ENCODE results near the gene ARAP2. TPM values are rescaled to one million over a fixed set of nuclear protein-coding genes. Genes with fewer than 3 reads are reported as not detected.

Gene ARAP2
- total RNA-seq, 3 donors from 2014 or later: 21.3 to 71.4 (median 23.2) TPM

DNA sequence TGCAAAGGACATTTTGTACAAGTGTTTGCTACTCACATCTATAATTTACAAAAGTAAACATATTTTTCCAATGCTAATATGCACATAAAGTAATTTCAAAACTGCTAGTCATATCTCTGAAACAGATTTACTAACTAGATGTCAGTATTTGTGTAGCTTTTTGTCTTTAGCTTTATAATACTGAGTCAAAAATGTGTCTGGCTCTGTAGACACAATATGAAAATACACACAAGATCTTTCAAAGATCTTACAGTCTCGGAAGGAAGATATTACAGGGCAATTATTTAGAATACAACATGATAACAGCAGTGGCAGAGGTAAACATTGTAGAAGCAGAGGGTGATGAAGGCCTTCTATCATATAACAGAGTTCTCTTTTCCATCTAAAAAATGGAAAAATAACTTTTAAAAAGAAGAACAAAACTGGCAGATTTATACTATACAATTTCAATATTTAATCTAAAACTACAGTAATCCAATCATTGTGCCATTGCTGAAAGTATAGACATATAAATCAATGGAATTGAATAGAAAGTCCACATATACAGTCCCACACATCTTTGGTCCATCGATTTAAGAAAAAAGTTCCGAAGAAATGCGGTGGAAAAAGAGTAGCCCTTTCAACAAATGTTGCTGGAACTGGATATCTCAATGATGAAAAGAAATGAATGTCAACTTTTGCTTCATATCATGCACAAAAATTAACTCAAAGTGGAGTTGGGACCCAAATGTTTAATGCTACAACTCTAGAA, 29.4 kb downstream of the ARAP2 start:
- H3K4me1 ChIP-seq: no peaks in the 10 kb centered on the region
- intact Hi-C loops (cut with DNase I; ENCODE audit: low total_unique reads): no loop called here
- TF ChIP-seq, protein P1, sequence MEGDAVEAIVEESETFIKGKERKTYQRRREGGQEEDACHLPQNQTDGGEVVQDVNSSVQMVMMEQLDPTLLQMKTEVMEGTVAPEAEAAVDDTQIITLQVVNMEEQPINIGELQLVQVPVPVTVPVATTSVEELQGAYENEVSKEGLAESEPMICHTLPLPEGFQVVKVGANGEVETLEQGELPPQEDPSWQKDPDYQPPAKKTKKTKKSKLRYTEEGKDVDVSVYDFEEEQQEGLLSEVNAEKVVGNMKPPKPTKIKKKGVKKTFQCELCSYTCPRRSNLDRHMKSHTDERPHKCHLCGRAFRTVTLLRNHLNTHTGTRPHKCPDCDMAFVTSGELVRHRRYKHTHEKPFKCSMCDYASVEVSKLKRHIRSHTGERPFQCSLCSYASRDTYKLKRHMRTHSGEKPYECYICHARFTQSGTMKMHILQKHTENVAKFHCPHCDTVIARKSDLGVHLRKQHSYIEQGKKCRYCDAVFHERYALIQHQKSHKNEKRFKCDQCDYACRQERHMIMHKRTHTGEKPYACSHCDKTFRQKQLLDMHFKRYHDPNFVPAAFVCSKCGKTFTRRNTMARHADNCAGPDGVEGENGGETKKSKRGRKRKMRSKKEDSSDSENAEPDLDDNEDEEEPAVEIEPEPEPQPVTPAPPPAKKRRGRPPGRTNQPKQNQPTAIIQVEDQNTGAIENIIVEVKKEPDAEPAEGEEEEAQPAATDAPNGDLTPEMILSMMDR (IDR thresholded peaks at IDR 0.05): no peak
- TF ChIP-seq POLR2A (IDR thresholded peaks at IDR 0.05): no peak
- no peak for TF ChIP-seq POLR2AphosphoS5 (IDR thresholded peaks at IDR 0.05)
- H3K4me3 ChIP-seq: no peak overlapping the region
- H3K27me3 ChIP-seq: no peaks in the 10 kb centered on the region
- H3K36me3 ChIP-seq: no peaks in the 10 kb centered on the region
- no peak overlapping the region for H3K27ac ChIP-seq
- DNase-seq (ENCODE audit: low spot score in 2 of 2): no peak
- H3K9me3 ChIP-seq: no peaks in the 10 kb centered on the region

DNA sequence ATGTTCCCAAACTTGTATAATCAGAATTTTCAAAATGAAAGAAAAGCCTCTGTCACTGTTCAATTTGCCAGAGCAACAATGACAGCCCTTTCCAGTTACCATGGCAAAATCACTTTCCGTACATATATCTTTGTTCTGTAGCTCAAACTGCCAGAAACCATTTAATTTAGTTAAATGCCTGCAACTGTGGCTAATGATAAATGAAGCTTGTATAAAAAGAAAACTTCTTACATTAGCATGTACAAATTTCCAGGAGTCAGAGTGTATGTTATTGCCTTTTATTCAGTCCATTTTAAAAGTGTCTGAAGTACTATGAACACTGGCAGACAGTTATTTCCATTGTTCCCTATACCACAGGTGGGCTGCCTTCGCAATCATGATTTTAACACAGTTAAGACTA, 30.3 kb downstream of the ARAP2 start:
- H3K36me3 ChIP-seq: no peaks in the 10 kb centered on the region
- no peak for DNase-seq (ENCODE audit: low spot score in 2 of 2)
- TF ChIP-seq POLR2AphosphoS5 (IDR thresholded peaks at IDR 0.05) (no peak), POLR2A (IDR thresholded peaks at IDR 0.05) (no peak)
- TF ChIP-seq, protein P1 (IDR thresholded peaks at IDR 0.05): no peak
- no peaks in the 10 kb centered on the region for H3K4me1 ChIP-seq
- no peak overlapping the region for H3K4me3 ChIP-seq
- no peaks in the 10 kb centered on the region for H3K27me3 ChIP-seq
- no peaks in the 10 kb centered on the region for H3K9me3 ChIP-seq
- no peak overlapping the region for H3K27ac ChIP-seq
- intact Hi-C loops (cut with DNase I; ENCODE audit: low total_unique reads): no loop called here

DNA sequence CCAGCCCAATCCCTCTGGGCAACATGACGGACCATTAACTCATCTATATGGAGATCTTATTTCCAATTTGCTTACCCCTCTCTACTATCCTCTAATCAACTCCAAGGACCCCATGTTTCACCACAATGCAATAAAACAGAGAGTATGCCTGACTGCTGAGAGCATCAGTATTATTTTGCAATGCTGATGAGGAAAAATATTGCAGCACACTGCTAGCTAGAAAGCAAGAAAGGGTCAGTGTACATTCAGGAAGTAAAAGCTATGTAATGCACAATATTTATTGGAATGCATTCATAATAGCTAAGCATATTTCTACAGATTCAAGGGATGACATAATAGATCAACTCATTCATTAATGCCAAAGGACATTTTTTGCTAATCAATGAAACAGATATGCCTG, 33.2 kb downstream of the ARAP2 start:
- no peak for DNase-seq (ENCODE audit: low spot score in 2 of 2)
- H3K9me3 ChIP-seq: no peaks in the 10 kb centered on the region
- H3K4me3 ChIP-seq: no peak overlapping the region
- H3K36me3 ChIP-seq: no peaks in the 10 kb centered on the region
- TF ChIP-seq POLR2AphosphoS5 (IDR thresholded peaks at IDR 0.05): no peak
- TF ChIP-seq, protein P1 (IDR thresholded peaks at IDR 0.05): no peak
- intact Hi-C loops (cut with DNase I; ENCODE audit: low total_unique reads): no loop called here
- no peaks in the 10 kb centered on the region for H3K4me1 ChIP-seq
- H3K27ac ChIP-seq: no peak overlapping the region
- no peaks in the 10 kb centered on the region for H3K27me3 ChIP-seq

DNA sequence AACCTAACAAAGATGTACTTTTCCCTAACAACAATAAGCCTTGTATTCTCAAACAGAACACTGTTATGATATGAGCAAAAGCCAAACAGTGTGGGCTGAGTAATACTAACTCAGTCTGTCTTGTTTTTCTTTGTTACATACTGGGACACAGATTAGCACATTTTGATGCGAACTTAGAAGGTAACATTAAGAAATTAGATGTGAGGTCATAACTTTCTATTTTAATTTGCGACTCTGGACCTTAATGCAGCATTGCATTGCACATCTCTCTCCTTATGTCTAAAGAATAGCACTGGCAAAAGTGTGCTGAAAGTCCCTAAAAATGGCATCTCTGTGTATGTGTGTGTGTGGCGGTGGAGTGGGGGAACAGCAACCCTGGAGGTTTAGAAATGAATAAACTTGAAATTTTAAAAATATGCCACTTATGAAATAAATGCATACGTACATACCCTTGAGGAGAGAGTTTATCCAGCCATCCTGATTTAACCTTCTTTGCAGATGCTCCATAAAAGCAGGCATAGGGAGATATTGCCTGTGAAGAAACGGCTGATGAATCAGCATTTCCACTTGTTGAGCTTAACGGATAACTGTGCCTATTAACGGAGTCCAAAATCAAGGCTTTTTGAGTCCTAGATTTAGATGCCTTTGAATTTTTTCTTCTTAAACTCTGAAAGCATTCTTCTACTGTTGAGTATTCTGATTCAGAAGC, 34.2 kb downstream of the ARAP2 start:
- Histone ChIP-seq H3K4me3 (no peak overlapping the region), H3K27ac (no peak overlapping the region), H3K4me1 (no peaks in the 10 kb centered on the region), H3K9me3 (no peaks in the 10 kb centered on the region), H3K27me3 (no peaks in the 10 kb centered on the region), H3K36me3 (no peaks in the 10 kb centered on the region)
- no peak for DNase-seq (ENCODE audit: low spot score in 2 of 2)
- no peak for TF ChIP-seq POLR2A (IDR thresholded peaks at IDR 0.05)
- intact Hi-C loops (cut with DNase I; ENCODE audit: low total_unique reads): no loop called here

DNA sequence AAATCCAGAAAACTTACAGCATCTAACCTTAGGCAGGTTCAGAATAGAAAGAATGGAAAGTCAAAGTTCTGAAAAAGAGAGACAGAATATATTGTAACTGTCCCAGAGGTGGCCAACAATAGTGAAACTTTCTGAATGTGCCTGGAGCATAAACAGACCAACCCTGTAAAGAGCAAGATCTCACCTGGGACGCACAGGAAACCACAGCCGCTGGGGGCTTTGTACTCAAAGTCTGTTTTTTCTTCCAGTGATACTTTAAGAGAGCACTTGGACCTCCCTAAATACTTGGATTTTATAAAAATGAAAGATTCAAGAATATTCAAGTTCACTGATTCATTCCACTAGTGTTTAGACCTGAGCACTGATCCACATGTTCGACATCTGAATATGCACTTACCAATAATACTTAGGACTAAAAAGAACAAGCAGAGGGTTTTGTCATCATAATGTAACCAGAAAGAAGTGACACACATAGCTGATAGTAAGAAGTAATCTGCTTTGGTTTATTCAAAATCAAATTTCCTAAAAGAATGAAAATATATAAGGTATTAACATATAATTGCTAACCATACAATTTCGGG, 35.3 kb downstream of the ARAP2 start:
- intact Hi-C loops (cut with DNase I; ENCODE audit: low total_unique reads): no loop called here
- no peaks in the 10 kb centered on the region for H3K36me3 ChIP-seq
- no peak overlapping the region for H3K27ac ChIP-seq
- DNase-seq (ENCODE audit: low spot score in 2 of 2): no peak
- no peaks in the 10 kb centered on the region for H3K9me3 ChIP-seq
- TF ChIP-seq, protein P1 (IDR thresholded peaks at IDR 0.05): no peak
- no peak for TF ChIP-seq POLR2AphosphoS5 (IDR thresholded peaks at IDR 0.05)
- TF ChIP-seq POLR2A (IDR thresholded peaks at IDR 0.05): no peak
- no peaks in the 10 kb centered on the region for H3K27me3 ChIP-seq
- no peaks in the 10 kb centered on the region for H3K4me1 ChIP-seq
- H3K4me3 ChIP-seq: no peak overlapping the region
